Prostate gland (tissue), 2 donors: ENCODE data around the gene PCOLCE2. TPM values are rescaled to one million over a fixed set of nuclear protein-coding genes. Genes with fewer than 3 reads are reported as not detected.

ENCODE experiments used
- DNase-seq: peaks from one replicate; pipeline ENCODE4 v3.0.0-alpha.2; 2019; ENCODE audit warnings: low spot score
- H3K27ac ChIP-seq, 2 donors: fragments of 200-600 bp; sonication (generic); 2 replicates each; pipeline ENCODE4 v1.5.1; 2017 to 2019
- H3K27me3 ChIP-seq: fragments of 200-600 bp; sonication (generic); replicated peaks from 2 replicates; pipeline ENCODE4 v1.5.1; 2019; ENCODE audit not compliant: insufficient read depth
- H3K36me3 ChIP-seq, 2 donors: fragments of 200-600 bp; sonication (generic); 1 replicate in 1 of 2; 2 replicates in 1 of 2; pipeline versions ENCODE4 v1.5.1 to v1.8.1; 2017 to 2019
- H3K4me1 ChIP-seq: fragments of 200-600 bp; sonication (generic); replicated peaks from 2 replicates; pipeline ENCODE4 v1.5.1; 2019
- H3K4me3 ChIP-seq, 2 donors: fragments of 200-600 bp; sonication (generic); 2 replicates each; pipeline ENCODE4 v1.5.1; 2017 to 2019
- H3K9me3 ChIP-seq: fragments of 200-600 bp; sonication (generic); 2 replicates; pipeline ENCODE4 v1.5.1; 2017
- CTCF ChIP-seq, 4 experiments: fragments of 200-600 bp in 2 of 4; fragments of 450-650 bp in 2 of 4; sonication (generic) in 2 of 4; IDR thresholded peaks; 1 replicate in 3 of 4; 2 replicates in 1 of 4; pipeline ENCODE4 v1.5.1; 2016 to 2019; ENCODE audit warnings: antibody characterized with exemption in 4 of 4, mild to moderate bottlenecking in 2 of 4, moderate library complexity in 2 of 4
- POLR2A ChIP-seq: fragments of 450-650 bp; IDR thresholded peaks from one replicate; pipeline ENCODE4 v1.6.1; 2016; ENCODE audit warnings: antibody characterized with exemption, mild to moderate bottlenecking
- POLR2AphosphoS5 ChIP-seq: sonication (generic); formaldehyde crosslinking; IDR thresholded peaks from one replicate; pipeline ENCODE4 v1.6.1; 2017; ENCODE audit warnings: antibody characterized with exemption
- WGBS: methylation state at CpG from one replicate; pipeline ENCODE4 v1.1.5; 2018; 5-methylcytosine and 5-hydroxymethylcytosine counted together
- intact Hi-C: fragments of 100-400 bp; cut with DNase I; formaldehyde crosslinking; loops from one replicate; pipeline ENCODE4 v1.14.2; 2022
- total RNA-seq, 2 donors: library from RNA; depleted of rRNA; stranded (reverse); fragments of >200 nt; gene quantifications; one replicate each; pipeline ENCODE4 v1.1.0, GENCODE V29; 2016

PCOLCE2 gene
- total RNA-seq, 2 donors from 2014 or later: 11.0 to 14.2 TPM

GRCh38 chr3:142896996-142897395, 8.1 kb upstream of the PCOLCE2 start:
- TF ChIP-seq CTCF (IDR thresholded peaks at IDR 0.05) (no peak), POLR2A (no peak), POLR2AphosphoS5 (no peak)
- H3K27ac ChIP-seq: no peak overlapping the region
- H3K4me1 ChIP-seq: no peaks in the 10 kb centered on the region
- H3K9me3 ChIP-seq: no peaks in the 10 kb centered on the region
- no peak overlapping the region for H3K4me3 ChIP-seq
- intact Hi-C loops: no loop called here
- WGBS: 38% methylated on average over 1 of the region's 1 CpG
- H3K27me3 ChIP-seq: peaks cover 2% of the 10 kb centered on the region
- H3K36me3 ChIP-seq: no peaks in the 10 kb centered on the region
- DNase-seq: no peak

- TF ChIP-seq POLR2AphosphoS5: no peak
- WGBS: 86% methylated on average over 9 of the region's 9 CpGs
- Histone ChIP-seq H3K27me3 (no peaks in the 10 kb centered on the region), H3K4me3 (no peak overlapping the region), H3K27ac (no peak overlapping the region), H3K36me3 (no peaks in the 10 kb centered on the region), H3K4me1 (no peaks in the 10 kb centered on the region), H3K9me3 (no peaks in the 10 kb centered on the region)
- DNase-seq: no peak
- intact Hi-C loops: no loop called here
Observed at GRCh38 chr3:142896201-142896755, 7.4 kb upstream of the PCOLCE2 start.

GRCh38 chr3:142894493-142894892, 5.6 kb upstream of the PCOLCE2 start:
- intact Hi-C loops: no loop called here
- H3K4me1 ChIP-seq: no peaks in the 10 kb centered on the region
- DNase-seq: no peak
- TF ChIP-seq POLR2A (no peak), CTCF (IDR thresholded peaks at IDR 0.05) (no peak), POLR2AphosphoS5 (no peak)
- no peaks in the 10 kb centered on the region for H3K27me3 ChIP-seq
- H3K9me3 ChIP-seq: no peaks in the 10 kb centered on the region
- H3K36me3 ChIP-seq: no peaks in the 10 kb centered on the region
- WGBS: 84% methylated on average over 3 of the region's 3 CpGs
- no peak overlapping the region for H3K4me3 ChIP-seq
- H3K27ac ChIP-seq: no peak overlapping the region

- no peaks in the 10 kb centered on the region for H3K9me3 ChIP-seq
- intact Hi-C loops: no loop called here
- WGBS: 79% methylated on average over 2 of the region's 2 CpGs
- H3K36me3 ChIP-seq: no peaks in the 10 kb centered on the region
- TF ChIP-seq CTCF (IDR thresholded peaks at IDR 0.05) (no peak), POLR2A (no peak), POLR2AphosphoS5 (no peak)
- H3K27ac ChIP-seq: no peak overlapping the region
- H3K4me3 ChIP-seq: no peak overlapping the region
- no peaks in the 10 kb centered on the region for H3K4me1 ChIP-seq
- no peak for DNase-seq
- H3K27me3 ChIP-seq: no peaks in the 10 kb centered on the region
Observed at GRCh38 chr3:142892714-142893113, 3.8 kb upstream of the PCOLCE2 start.

- no peaks in the 10 kb centered on the region for H3K27me3 ChIP-seq
- intact Hi-C loops: no loop called here
- 39% methylated on average over 2 of the region's 2 CpGs for WGBS
- no peak overlapping the region for H3K27ac ChIP-seq
- H3K36me3 ChIP-seq: no peaks in the 10 kb centered on the region
- no peak for DNase-seq
- TF ChIP-seq POLR2A (no peak), CTCF (IDR thresholded peaks at IDR 0.05) (no peak), POLR2AphosphoS5 (no peak)
- H3K4me3 ChIP-seq: no peak overlapping the region
- no peaks in the 10 kb centered on the region for H3K9me3 ChIP-seq
- H3K4me1 ChIP-seq: no peaks in the 10 kb centered on the region
Observed at GRCh38 chr3:142890592-142890991, 1.7 kb upstream of the PCOLCE2 start.
